ENCODE data around the gene DPF3.

GRCh38 chr14:72901361-72901760 lies 7.5 kb upstream of the DPF3 start:
- no peak for TF ChIP-seq POLR2A (IDR thresholded peaks at IDR 0.05)
- TF ChIP-seq CTCF (IDR thresholded peaks at IDR 0.05) = no peak

Measured in lower leg skin (tissue), 3 donors.